CD4-positive, alpha-beta T cell treated with Interferon alpha-2 for 1 hour (primary cell): ENCODE results near the gene RRP8.

Experiments
- DNase-seq, 2 donors: peaks; one replicate each; pipeline ENCODE4 v3.0.0-alpha.2; 2020 to 2022

The RRP8 gene

GRCh38 chr11:6616596-6617250 is 13.3 kb upstream of the RRP8 start:
- no peak for DNase-seq

- no peak for DNase-seq
Measured at GRCh38 chr11:6615882-6616585, 12.6 kb upstream of the RRP8 start.

GRCh38 chr11:6615046-6615445 is 11.6 kb upstream of the RRP8 start:
- DNase-seq: no peak

GRCh38 chr11:6614446-6614845 is 11.0 kb upstream of the RRP8 start:
- no peak for DNase-seq

- no peak for DNase-seq
Measured at GRCh38 chr11:6613496-6613895, 10.1 kb upstream of the RRP8 start.

GRCh38 chr11:6612213-6613041 is 9.0 kb upstream of the RRP8 start, which contains the start of gene TAF10:
Gene TAF10, minus strand, starts transcription at chr11:6612216. Its CDS starts 27 bp downstream, at chr11:6612189.
- DNase-seq: peak; percentile 96

- no peak for DNase-seq
Measured at GRCh38 chr11:6611963-6612212, 8.5 kb upstream of the RRP8 start.

- DNase-seq: peak in 1 of 2 donors; percentile 40
Measured at GRCh38 chr11:6611092-6611962, 7.9 kb upstream of the RRP8 start.

- no peak for DNase-seq
Measured at GRCh38 chr11:6610591-6610990, 7.2 kb upstream of the RRP8 start.

GRCh38 chr11:6609502-6610015 is 6.1 kb upstream of the RRP8 start:
- no peak for DNase-seq

GRCh38 chr11:6608726-6609501 is 5.5 kb upstream of the RRP8 start:
- no peak for DNase-seq

GRCh38 chr11:6608011-6608410 is 4.6 kb upstream of the RRP8 start:
- no peak for DNase-seq

GRCh38 chr11:6607190-6607795 is 3.9 kb upstream of the RRP8 start:
- no peak for DNase-seq

- DNase-seq: peak; percentile 62 to 71
Measured at GRCh38 chr11:6606471-6607189, 3.2 kb upstream of the RRP8 start.

- no peak for DNase-seq
Measured at GRCh38 chr11:6604790-6605189, 1.4 kb upstream of the RRP8 start.

- DNase-seq: peak; percentile 61 to 70
Measured at GRCh38 chr11:6604081-6604626, 738 bp upstream of the RRP8 start.

- no peak for DNase-seq
Measured at GRCh38 chr11:6602096-6602940, 1.1 kb downstream of the RRP8 start.

- DNase-seq: no peak
Measured at GRCh38 chr11:6601041-6601461, 2.4 kb downstream of the RRP8 start.

GRCh38 chr11:6599881-6600390 is 3.5 kb downstream of the RRP8 start:
- DNase-seq: no peak
